NOMO-1 treated with DMSO at 0.1 percent for 48 hours (cell line): ENCODE results near the gene CBFA2T3.

Experiments used
- DNase-seq: peaks from one replicate; lab custom pipeline; 2025; ENCODE audit not compliant: unreplicated experiment; lab: John Stamatoyannopoulos, UW

The CBFA2T3 gene

DNA sequence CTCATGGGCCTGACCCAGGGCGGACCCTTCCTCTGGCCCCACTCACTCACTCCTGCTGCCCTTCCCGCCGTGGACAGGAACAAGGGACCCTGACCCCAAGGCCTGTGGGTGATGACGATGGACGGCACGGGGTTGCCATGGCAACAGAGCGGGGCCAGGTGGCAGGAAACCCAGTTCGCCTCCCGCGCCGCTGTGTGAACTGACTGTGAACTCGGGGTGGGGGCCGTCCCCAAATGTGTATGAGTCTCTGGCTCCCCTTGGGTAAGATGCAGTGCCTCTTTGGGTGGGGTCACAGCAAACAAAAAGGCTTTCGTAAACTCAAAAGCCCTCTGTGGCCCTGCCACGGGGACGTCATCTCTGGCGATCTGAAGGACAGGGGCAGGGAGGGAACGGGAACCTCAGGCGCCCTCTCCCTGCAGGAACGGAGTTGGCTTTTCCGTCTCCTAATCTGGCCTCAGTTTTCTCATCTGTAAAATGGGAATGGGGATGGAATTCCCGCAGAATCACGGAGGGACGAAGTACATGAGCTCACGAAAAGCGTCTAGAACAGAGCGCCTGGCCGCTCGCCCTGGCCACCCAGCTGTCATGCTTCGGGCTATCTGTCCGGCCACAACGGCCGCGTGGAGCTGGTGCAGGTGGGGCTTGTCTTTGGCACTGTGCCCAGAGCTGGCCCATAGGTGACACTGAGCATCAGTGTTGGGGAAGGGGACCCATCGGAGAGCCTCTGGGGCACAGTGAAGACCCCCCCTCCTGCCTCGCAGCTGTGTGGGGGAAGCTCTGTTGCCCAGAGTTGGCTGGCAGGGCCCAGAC, 65.7 kb downstream of the CBFA2T3 start:
- DNase-seq = no peak

DNA sequence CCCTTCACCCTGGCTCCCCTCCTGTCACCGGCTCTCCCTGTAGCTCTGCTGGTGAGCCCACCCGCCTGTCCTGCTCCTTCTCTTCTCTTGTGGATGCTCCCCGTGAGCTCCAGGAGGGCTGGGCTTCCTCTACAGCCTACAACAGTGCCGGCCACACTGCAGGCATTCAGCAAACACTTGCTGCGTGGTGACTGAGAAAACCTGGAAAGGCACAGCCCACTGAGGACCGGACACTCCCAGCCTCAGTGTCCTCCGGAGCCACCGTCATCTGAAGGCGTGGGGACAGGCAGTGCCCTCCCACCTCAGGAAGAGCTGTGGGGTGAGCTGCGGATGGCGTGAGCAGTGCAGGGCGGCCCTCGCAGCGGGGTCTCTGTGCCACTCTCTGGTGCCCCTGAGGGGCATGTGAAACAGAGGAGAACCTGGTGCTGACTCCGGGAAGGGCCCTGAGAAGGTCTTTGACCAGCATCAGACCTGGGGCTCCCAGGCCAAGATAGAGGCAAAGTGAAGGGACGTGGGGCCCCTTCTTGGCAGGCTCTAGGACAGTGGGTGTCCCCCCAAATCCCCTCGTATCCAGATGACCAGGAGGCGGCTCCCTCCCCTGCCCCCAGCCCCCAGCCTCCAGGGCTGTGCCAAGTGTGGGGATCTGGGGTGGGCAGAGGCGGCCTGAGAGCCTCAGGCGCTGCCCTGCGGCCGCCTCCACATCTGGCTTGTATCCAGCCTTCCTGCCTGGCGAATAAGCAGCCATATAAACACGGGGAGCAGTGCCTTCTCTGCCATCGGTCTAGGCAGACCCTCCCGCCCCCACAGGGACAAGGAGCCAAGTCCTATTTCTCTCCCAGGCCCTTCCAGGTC, 66.5 kb downstream of the CBFA2T3 start:
- no peak for DNase-seq

DNA sequence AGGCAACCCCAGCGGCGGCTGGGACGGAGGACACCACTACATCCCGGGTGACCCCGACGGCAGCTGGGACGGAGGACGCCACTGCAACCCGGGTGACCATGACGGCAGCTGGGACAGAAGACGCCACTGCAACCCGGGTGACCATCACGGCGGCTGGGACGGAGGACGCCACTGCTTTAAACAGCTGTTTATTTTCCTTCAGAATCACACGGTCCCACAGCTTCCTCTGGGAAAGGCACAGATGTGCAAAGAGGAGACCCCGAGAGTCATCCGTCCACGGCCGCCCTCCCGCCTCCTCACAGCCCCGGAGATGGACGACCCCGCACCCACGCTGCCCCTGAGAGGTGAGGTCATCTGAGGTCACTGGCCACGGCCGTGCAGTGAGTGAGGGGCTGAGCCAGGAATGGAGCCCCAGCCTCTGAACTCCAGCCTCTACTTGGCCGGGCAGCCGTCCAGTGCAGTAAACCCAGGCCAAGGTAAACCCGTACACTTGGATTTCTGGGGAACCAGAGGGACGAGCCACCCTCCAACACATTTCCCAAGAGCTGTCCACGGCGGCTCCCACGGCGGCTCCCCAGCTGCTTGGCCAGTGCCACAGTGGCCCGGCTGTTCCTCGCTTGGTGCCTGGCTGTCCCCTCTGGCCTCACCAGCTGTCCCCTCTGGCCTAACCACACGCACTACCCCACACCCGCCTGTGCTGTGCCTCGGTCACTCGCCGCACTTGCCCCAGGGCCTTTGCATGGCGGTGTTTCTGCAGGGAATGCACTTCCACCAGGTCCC, 67.4 kb downstream of the CBFA2T3 start:
- no peak for DNase-seq

DNA sequence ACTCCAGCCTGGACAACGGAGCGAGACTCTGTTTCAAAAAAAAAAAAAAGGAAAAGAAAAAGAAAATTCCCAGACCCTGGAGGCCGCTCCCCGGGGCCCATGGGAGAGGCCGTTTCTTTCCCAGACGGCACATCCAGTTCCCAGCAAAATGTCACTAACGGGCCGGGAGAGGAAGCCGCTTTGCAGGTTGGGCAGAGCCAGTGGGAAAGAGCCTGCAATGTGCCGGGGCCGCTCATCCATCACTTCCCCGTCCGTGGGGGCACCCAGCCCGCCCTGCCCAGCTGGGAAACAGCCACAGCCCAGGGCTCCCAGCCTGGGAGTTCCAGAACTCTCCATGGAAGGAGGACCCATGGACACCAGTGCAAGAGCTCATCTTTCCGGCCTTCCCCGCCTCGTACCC, 68.7 kb downstream of the CBFA2T3 start:
- no peak for DNase-seq

DNA sequence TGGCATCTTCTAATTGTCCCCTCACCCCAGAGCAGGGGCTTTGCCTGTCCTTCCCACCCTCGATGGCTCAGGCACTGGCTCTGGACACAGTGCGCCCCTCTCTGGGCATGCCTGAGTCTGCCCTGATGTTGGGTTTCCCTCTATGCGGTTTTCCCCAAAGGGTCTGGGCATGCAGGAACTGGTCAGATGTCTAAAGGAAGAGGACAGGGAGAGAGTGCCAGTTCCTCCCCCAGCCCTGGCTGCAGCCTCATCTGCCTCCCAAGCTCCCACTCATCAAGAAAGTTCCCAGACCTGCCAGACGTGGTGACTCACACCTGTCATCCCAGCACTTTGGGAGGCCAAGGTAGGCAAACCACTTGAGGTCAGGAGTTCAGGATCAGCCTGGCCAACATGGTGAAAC, 69.2 kb downstream of the CBFA2T3 start:
- no peak for DNase-seq

DNA sequence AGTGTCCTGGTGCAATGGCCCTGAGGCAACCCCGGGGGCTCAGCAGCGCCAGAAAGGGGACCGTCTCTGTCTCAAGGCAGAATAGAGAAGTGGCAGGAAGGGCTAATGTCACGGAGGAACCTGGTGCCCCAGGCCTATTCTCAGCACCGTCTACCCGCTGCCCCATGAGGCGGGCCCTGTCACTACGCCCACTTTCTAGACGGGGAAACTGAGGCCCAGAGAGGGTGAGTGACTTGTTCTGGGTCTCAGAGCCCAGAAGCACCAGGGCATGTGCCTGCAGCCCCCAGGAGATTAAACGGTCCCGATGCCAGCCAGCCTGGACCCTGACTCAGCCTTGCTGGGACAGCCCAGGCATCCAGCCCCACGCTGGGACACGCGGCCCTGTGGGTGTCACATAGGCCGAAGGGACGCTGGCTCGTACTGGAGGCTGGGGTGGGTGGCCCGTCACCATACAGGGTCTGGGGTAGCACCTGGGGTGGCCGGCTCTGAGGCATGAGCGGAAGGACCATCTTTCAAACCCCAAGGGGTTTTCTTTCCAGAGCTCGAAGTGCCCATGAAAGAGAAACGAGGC, 70.4 kb downstream of the CBFA2T3 start:
- no peak for DNase-seq

DNA sequence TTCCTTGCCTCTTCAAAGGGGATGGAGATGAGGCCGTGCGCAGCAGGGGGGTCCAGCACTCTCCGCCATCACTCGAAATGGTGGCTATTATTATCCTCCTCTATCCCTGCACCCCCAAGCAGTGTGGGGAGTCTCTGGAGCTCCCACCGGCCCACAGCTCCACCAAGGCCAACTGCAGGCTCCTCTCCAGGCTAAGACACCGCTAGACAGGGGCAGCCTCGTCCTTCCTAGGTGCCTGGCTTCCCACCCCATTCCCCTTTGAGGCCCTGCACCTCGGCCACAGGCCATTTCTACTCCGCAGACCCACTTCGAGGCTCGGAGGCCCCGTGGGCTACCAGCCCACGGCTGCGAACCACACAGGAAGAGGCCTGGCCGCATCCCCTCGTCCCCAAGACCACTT, 71.0 kb downstream of the CBFA2T3 start:
- no peak for DNase-seq

DNA sequence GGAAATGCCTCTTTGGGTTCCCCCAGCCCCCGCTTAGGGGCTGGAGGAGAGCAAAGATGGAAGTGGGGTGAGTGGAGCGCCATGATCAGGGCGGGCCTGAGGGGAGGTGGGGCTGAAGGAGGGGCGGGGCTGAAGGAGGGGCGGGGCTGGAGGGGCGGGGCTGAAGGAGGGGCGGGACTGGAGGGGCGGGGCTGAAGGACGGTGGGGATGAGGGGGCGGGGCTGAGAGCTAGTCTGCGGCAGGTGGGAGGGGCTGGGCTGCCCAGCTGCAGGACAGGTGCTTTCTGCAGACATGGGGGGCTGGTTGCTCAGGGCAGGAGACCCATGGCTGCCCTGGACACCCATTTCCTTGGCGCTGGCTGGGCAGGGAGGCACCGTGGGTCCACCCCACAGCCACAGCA, 71.4 kb downstream of the CBFA2T3 start:
- DNase-seq = no peak

DNA sequence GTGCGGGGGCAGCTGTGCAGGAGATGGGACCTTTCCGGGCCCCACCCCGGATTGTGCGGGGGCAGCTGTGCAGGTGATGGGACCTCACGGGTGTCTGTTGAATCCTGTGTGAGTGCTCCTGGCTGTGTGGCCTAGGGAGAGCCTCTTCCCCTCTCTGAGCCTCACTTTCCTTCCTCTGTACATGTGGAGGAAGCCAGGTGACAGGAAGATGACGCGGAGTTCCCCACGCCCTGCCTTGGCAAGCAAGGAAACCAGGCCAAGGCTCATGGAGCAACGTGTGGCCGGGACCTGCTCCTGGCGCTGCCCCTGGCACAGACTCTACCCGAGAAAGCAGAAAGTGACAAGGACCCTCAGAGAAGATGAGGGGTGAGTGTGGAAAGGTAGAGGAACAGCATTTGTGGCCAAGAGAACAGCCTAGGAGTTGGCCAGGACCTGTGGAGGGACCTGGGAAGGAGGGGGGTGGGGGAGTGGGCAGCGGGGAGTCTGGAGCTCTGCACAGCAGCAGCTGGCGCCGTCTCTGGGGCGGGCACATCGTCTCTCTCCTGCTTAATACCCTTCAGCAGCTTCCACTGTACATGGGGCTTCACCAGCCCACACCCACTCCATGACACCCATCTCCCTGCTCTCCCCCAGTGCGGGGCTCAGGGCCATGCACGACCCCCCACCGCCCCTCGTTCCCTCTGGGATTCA, 72.2 kb downstream of the CBFA2T3 start:
- no peak for DNase-seq

DNA sequence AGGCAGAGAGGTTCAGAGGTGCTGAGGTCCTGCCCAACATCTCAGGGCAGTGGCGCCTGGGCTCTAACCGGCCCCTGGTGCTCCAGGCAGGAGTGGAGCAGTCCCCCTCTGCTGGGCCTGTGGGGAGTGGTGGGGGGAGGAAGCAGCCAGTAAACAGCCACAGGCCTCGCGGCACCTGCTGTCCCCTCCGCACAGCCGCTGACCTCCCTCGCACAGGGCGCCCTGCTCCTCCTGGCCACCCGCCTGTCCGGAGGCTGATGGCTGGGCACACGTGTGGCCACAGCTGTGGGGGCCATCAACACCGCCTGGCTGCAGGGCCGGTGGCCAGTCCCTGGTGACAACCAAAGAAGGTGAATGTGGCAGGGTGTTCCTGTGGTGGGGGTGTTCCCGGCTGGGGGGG, 73.7 kb downstream of the CBFA2T3 start:
- no peak for DNase-seq

DNA sequence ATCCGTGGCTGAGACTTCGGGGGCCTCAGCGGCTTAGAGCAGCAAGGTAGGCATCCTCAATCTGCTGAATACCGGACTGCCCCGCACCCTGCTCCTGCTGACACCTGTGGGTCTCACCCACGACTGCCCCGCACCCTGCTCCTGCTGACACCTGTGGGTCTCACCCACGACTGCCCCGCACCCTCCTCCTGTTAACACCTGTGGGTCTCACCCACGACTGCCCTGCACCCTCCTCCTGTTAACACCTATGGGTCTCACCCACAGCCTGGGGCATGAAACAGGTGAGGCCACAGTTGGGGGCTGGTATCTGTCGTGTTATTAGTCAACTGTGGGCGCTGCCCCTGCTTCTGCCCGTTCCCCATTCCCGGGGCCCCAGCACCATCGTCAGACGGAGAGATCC, 74.3 kb downstream of the CBFA2T3 start:
- DNase-seq = no peak

DNA sequence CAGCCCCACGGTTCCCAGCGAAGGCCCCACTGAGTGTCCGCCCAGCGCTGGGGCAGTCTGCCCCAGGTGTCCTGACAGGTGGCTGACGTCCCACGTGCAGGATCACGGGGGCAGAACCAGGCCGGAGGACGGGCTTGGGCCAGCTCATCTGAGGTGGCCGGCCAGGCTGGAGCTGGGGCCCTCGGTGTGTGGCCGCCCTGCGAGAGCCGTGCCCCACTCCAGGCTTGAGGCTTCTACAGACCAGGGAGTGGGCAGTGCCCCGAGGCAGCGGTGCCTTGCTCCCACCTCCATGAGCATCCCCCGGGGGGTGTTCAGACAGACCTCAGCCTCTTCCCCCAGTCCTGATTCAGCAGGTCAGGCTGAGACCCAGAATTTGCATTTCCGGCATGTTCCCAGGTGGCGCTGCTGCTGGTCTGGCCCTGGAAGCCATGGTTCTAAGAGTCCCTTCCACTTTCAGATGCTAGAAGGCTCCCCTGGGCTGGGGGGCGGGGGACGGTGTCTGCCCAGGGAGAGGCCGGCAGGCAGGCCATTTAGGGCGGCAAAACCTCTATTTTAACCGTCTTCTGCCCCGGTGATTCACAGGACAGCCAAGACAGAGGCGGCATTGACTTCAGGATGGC, 75.2 kb downstream of the CBFA2T3 start:
- no peak for DNase-seq

DNA sequence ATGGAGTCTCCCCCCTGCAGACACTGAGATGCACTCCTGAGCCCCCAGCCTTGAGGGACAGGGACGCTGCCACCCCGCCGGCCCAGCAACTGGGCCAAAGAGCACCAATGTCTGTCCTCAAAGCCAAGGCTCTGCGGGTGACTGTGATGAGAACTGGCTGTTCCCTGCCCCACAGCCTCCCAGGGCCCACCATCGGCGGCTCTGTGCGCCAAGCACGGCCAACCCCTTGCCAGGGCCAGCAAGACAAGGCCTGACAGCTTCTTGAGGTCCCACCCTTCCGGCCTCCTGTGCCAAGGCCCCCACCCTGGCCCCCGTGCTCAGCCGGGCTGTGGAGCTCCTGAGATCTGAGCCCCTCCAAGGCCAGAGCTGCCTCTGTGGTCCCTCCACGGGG, 76.3 kb downstream of the CBFA2T3 start:
- DNase-seq = no peak

DNA sequence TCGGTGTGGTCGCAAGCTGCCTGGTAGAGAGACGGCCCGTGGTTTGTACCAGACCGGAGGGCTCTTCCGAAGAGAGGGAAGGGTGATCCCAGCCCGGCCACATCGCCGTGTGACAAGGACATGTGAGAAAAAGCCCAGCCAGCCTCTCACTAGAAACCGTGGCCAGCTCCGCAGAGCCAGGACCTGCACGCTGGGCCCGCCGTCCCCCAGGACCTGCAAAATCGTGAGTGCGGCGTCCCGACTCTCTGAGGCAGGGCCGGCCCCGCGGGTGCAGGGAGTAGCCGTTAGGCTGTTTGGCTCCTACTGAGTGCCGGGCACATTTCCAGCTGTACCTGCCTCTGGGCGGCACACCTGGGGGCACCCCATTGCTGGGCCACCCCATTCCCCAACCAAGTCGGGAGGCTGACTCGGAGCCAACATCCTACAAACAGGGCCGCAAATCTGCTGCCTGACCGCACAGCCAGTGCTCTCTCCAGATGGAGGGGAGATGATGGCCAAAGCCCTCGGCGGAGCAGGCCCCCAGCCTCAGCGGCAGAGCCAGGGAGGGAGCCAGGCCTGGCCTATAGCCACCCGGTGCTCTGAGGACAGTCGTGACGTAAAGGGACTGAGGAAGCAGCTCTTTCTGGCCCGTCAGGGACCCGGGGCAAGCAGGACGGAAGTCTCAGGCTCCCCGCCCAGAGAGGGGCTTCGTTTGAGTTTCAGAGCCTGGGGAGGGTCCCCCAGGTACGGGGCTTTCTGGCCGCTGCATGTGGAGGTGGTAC, 76.9 kb downstream of the CBFA2T3 start:
- DNase-seq = no peak

DNA sequence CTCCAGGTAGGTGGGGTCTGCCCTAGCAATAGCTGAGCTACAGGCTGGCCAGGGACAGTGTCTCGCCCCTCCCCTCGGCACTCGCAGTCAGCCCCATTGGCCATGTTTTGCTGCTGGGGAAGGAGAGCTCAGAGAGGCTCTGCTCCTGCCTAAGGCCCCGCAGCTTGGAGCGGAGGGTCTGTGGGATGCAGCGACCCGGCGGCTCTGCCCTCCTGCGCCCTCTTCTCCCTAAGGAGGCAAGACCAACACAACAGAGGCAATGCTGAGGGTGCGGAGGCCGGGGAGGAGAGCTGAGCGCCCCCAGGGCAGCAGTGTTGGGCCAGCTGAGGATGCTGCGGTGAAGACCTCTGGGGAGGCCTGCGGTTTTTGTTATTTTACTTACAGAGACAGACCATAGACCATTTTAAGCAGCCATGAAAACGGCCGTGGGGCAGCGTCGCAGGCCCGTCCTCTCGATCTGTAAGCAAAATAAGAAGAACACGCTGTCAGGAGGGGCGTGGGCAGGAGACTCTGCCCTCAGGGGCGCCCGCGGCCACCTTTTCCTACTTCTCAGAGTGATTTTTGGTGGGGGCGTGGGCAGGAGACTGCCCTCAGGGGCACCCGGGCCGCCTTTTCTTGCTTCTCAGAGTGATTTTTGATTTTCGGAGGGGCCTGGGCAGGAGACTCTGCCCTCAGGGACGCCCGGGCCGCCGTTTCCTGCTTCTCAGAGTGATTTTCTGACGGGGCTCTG, 79.1 kb downstream of the CBFA2T3 start:
- DNase-seq = no peak

DNA sequence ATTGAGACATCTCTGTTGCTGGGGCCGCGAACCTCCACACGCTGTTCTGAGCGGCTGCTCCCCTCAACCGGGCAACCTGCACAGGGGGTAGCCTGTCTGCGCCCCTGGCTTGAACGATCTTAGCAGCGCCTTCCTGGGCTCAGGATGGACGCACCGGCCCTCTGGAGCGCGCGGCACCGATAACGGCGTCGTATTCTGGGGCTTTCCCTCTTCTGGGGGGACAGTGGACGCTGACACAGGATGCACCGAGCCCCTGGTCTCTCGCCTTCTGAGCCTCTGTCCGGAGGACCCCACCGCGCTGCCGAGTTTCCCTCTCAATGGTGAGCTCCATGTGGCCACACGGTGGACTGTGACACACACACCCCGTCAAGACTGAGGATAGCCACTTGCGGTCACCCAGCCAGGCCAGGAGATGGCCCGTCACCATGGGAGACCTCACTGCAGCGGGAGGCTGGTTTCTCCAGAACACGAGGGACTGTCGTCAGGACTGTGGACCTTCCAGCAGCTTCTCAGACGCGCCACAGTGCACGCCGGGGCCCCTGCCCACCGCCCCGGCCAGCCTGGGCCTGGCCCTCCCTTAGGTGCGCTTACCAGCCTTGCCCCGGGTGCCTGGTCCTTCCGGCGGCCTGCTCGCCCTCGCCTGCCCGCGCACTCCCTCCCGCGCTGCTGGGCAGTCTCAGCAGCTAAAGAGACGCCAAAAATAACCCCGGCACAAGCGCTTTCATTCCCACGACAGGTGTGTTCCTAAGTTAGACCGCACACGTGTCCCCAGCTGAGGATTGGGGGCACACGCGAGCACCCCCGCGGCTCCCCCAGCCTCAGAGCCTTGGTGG, 80.6 kb downstream of the CBFA2T3 start:
- DNase-seq = no peak

DNA sequence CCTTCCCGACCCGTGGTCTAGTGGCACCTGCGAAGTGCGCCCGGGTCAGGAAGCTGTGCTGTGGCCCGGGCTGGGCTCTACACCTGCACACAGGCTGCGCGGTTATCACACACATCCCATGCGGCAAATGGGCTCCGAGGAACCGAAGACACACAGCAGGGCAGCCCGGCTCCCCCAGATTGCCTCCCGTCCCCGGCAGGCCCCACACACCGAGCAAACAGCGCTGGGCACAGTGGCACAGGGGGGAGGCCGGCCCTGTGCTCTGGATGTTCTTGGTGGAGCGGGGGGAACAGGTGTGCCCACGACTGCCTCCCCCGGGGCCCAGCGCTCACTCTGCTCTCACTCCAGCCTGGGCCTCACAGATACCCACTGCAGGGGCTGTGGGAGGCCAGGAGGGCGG, 81.7 kb downstream of the CBFA2T3 start:
- DNase-seq = no peak

DNA sequence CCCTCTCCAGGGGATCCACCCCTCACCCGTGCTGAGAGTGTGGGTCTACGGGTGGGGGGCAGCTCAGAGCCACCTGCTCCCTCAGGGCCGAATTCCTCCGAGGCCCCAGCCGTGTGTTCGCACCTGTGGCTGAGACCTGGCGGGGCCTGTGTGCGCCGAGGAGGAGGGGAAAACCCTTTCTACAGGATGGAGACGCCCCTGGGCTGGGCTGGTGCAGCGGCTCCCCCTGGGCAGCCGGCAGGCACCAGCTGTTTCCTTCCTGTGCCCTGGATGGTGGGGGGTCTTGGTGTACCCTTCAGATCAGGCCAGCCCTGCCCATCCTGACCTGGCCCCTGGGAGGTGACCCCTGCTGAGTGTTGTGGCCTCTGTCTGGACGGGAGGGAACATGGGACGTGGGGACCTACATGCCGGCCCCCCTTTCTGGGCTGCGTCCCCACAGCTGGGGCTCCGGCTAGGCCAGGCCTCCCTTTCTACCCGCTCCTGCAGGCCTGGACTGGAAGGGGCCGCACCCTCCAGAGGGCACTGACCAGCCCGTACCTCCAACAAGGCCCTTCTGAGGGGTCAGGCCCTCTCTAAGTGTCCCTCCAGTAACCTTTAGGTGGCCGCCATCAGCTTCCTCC, 82.2 kb downstream of the CBFA2T3 start:
- DNase-seq = no peak
